ENCODE results near the gene FOXO6. TPM values are rescaled to one million over a fixed set of nuclear protein-coding genes. Genes with fewer than 3 reads are reported as not detected.

The FOXO6 gene
- total and polyA plus RNA-seq, 12 donors, result 0.30 to 2.6 (median 1.3) TPM

- no peaks in the 10 kb centered on the region for H3K36me3 ChIP-seq
- H3K4me1 ChIP-seq, result peaks cover 0 to 11% (median 6%) of the 10 kb centered on the region in 9 donors
- H3K9me3 ChIP-seq, result peaks cover 0 to 6% (median 0%) of the 10 kb centered on the region in 11 donors
- intact Hi-C loops (cut with DNase I), result loop anchor here in 1 of 10 donors (5.0 kb wide), 1 partner anchor 77 kb away; no protein-coding TSS in a partner anchor
- WGBS, 2 donors, result 15 to 18% methylated on average over 10 of the region's 10 CpGs
- ATAC-seq (peak in 3 of 8 donors; percentile 17 to 46 (median 42)), DNase-seq (no peak)
- no peak overlapping the region for H3K27ac ChIP-seq
- no peak for TF ChIP-seq CTCF (IDR thresholded peaks at IDR 0.05)
- H3K4me3 ChIP-seq, result no peak overlapping the region
- H3K27me3 ChIP-seq, result peaks cover 0 to 21% (median 16%) of the 10 kb centered on the region in 7 donors
Observed at GRCh38 chr1:41404308-41404761, 43.1 kb downstream of the FOXO6 start.

- no peak overlapping the region for H3K27ac ChIP-seq
- WGBS, 2 donors, result 63 to 68% methylated on average over 14 of the region's 14 CpGs
- peaks cover 0 to 34% (median 22%) of the 10 kb centered on the region in 7 donors for H3K27me3 ChIP-seq
- no peak overlapping the region for H3K4me3 ChIP-seq
- TF ChIP-seq CTCF (IDR thresholded peaks at IDR 0.05), result no peak
- peaks cover 0 to 9% (median 4%) of the 10 kb centered on the region in 9 donors for H3K4me1 ChIP-seq
- intact Hi-C loops (cut with DNase I), result no loop called here
- no peaks in the 10 kb centered on the region for H3K36me3 ChIP-seq
- DNase-seq (no peak), ATAC-seq (no peak)
- peaks cover 0 to 6% (median 0%) of the 10 kb centered on the region in 11 donors for H3K9me3 ChIP-seq
Observed at GRCh38 chr1:41407664-41408252, 46.5 kb downstream of the FOXO6 start.

GRCh38 chr1:41408691-41409090 lies 47.5 kb downstream of the FOXO6 start:
- Histone ChIP-seq H3K36me3 (no peaks in the 10 kb centered on the region), H3K27ac (no peak overlapping the region), H3K27me3 (peaks cover 0 to 34% (median 22%) of the 10 kb centered on the region in 7 donors), H3K9me3 (peaks cover 0 to 6% (median 0%) of the 10 kb centered on the region in 11 donors), H3K4me3 (no peak overlapping the region), H3K4me1 (peaks cover 0 to 9% (median 6%) of the 10 kb centered on the region in 9 donors)
- intact Hi-C loops (cut with DNase I), result no loop called here
- 57 to 71% methylated on average over 6 of the region's 6 CpGs for WGBS, 2 donors
- no peak for TF ChIP-seq CTCF (IDR thresholded peaks at IDR 0.05)
- DNase-seq (no peak), ATAC-seq (no peak)

- DNase-seq (no peak), ATAC-seq (no peak)
- H3K36me3 ChIP-seq, result no peaks in the 10 kb centered on the region
- H3K27ac ChIP-seq, result no peak overlapping the region
- intact Hi-C loops (cut with DNase I), result loop anchor here in 3 of 10 donors (5.0 to 10.0 kb wide), 2 partner anchors 45 to 88 kb away; partner anchors contain the start of gene FOXO6 (in 2 of the 3)
- no peak overlapping the region for H3K4me3 ChIP-seq
- H3K9me3 ChIP-seq, result peaks cover 0 to 6% (median 0%) of the 10 kb centered on the region in 11 donors
- H3K27me3 ChIP-seq, result peaks cover 0 to 31% (median 22%) of the 10 kb centered on the region in 7 donors
- peaks cover 0 to 7% (median 2%) of the 10 kb centered on the region in 9 donors for H3K4me1 ChIP-seq
- WGBS, 2 donors, result 76 to 79% methylated on average over 7 of the region's 7 CpGs
- TF ChIP-seq CTCF (IDR thresholded peaks at IDR 0.05), result no peak
Observed at GRCh38 chr1:41409825-41410224, 48.6 kb downstream of the FOXO6 start.
